Stomach (tissue), 4 donors: ENCODE data around the gene NDEL1.

ENCODE experiments used
- CTCF ChIP-seq, 7 experiments: fragments of 450-650 bp in 4 of 7; fragments of 200-600 bp in 3 of 7; sonication (generic) in 3 of 7; IDR thresholded peaks; one replicate each; pipeline ENCODE4 v1.5.1; 2016 to 2019; ENCODE audit warnings: antibody characterized with exemption in 7 of 7, control low read depth in 2 of 7, mild to moderate bottlenecking in 1 of 7
- POLR2A ChIP-seq, 4 donors: fragments of 450-650 bp; IDR thresholded peaks; one replicate each; pipeline ENCODE4 v1.6.1; 2016; ENCODE audit warnings: antibody characterized with exemption in 4 of 4, control low read depth in 2 of 4, mild to moderate bottlenecking in 1 of 4, moderate library complexity in 1 of 4

- no peak for TF ChIP-seq CTCF (IDR thresholded peaks at IDR 0.05)
- TF ChIP-seq POLR2A (IDR thresholded peaks at IDR 0.05) = no peak
These were observed 17.2 kb upstream of the NDEL1 start for GRCh38 chr17:8418471-8418870.
